ENCODE measurements around the gene EZH2.

Gene EZH2

GRCh38 chr7:148884049-148884298, at the start of gene EZH2:
TSS of gene EZH2 (minus strand) at chr7:148884291. CDS start at chr7:148847298, 36,993 bp downstream.
- no peak for DNase-seq

- no peak for DNase-seq
Observed at GRCh38 chr7:148931470-148931869, 47.4 kb upstream of the EZH2 start.

GRCh38 chr7:148930335-148930734, 46.2 kb upstream of the EZH2 start:
- DNase-seq, result no peak

GRCh38 chr7:148929176-148929575, 45.1 kb upstream of the EZH2 start:
- no peak for DNase-seq

GRCh38 chr7:148927123-148928045, 43.3 kb upstream of the EZH2 start:
- DNase-seq, result no peak

- no peak for DNase-seq
Observed at GRCh38 chr7:148925836-148926235, 41.7 kb upstream of the EZH2 start.

- no peak for DNase-seq
Observed at GRCh38 chr7:148924011-148924410, 39.9 kb upstream of the EZH2 start.

- no peak for DNase-seq
Observed at GRCh38 chr7:148921806-148922205, 37.7 kb upstream of the EZH2 start.

- DNase-seq, result no peak
Observed at GRCh38 chr7:148921189-148921588, 37.1 kb upstream of the EZH2 start.

- no peak for DNase-seq
Observed at GRCh38 chr7:148919859-148920258, 35.8 kb upstream of the EZH2 start.

- no peak for DNase-seq
Observed at GRCh38 chr7:148918058-148918596, 34.0 kb upstream of the EZH2 start.

GRCh38 chr7:148916186-148916585, 32.1 kb upstream of the EZH2 start:
- DNase-seq, result no peak

GRCh38 chr7:148915211-148915610, 31.1 kb upstream of the EZH2 start:
- peak; percentile 36 for DNase-seq

- DNase-seq, result peak; percentile 71
Observed at GRCh38 chr7:148914208-148914777, 30.2 kb upstream of the EZH2 start.

GRCh38 chr7:148912758-148913541, 28.9 kb upstream of the EZH2 start:
- DNase-seq, result peak; percentile 81

GRCh38 chr7:148912151-148912550, 28.1 kb upstream of the EZH2 start:
- DNase-seq, result no peak

- no peak for DNase-seq
Observed at GRCh38 chr7:148911626-148912025, 27.5 kb upstream of the EZH2 start.

- no peak for DNase-seq
Observed at GRCh38 chr7:148909568-148909967, 25.5 kb upstream of the EZH2 start.

GRCh38 chr7:148906707-148907498, 22.8 kb upstream of the EZH2 start:
- no peak for DNase-seq

- DNase-seq, result no peak
Observed at GRCh38 chr7:148905093-148905666, 21.1 kb upstream of the EZH2 start.

- DNase-seq, result no peak
Observed at GRCh38 chr7:148903504-148903903, 19.4 kb upstream of the EZH2 start.

GRCh38 chr7:148901178-148901577, 17.1 kb upstream of the EZH2 start:
- DNase-seq, result no peak
